ENCODE measurements around the gene CACNA1H. TPM values are rescaled to one million over a fixed set of nuclear protein-coding genes. Genes with fewer than 3 reads are reported as not detected.

Gene CACNA1H
- total and polyA plus RNA-seq, 2 of the 8 experiments (the other 6 are each of a cell fraction or from before 2014, with no cell fraction given), result 14.0 to 28.7 TPM

GRCh38 chr16:1174477-1175357 is 21.8 kb downstream of the CACNA1H start:
- no peak for FAIRE-seq
- H3K4me1 ChIP-seq (replicated peaks in 1 of 4; ENCODE audit: control insufficient read depth in 3 of 4, insufficient read depth in 4 of 4, low read length in 3 of 4), result peaks cover 0 to 4% (median under 1%) of the 10 kb centered on the region in 4 experiments; a peak in 1 of 7 replicates
- no peak overlapping the region for H3K4me2 ChIP-seq (ENCODE audit: insufficient read depth in 1 of 2, low read depth in 2 of 2, low read length in 2 of 2)
- TF ChIP-seq ZNF274 (IDR thresholded peaks at IDR 0.05; ENCODE audit: borderline replicate concordance, extremely low read depth, low read length) (no peak), HDAC2 (IDR thresholded peaks at IDR 0.05; ENCODE audit: borderline replicate concordance in 1 of 2, low read depth in 2 of 2, low read length in 2 of 2) (no peak), SUZ12 (IDR thresholded peaks at IDR 0.05; ENCODE audit: low read length) (no peak), TCF12 (IDR thresholded peaks at IDR 0.05; ENCODE audit: low read depth, low read length) (no peak), SIRT6 (IDR thresholded peaks at IDR 0.05; ENCODE audit: low read length) (no peak)

More at GRCh38 chr16:1174477-1175357, 21.8 kb downstream of the CACNA1H start:
- H2AK5ac ChIP-seq (ENCODE audit: low read depth, low read length), result no peak overlapping the region
- H3K9ac ChIP-seq (replicated peaks in 1 of 4; ENCODE audit: extremely low read depth in 1 of 4, low read depth in 3 of 4, low read length in 3 of 4), result no peak overlapping the region
- no peak overlapping the region for H4K91ac ChIP-seq (replicated peaks; ENCODE audit: insufficient read length, low read length)
- no peak overlapping the region for H2BK120ac ChIP-seq (replicated peaks; ENCODE audit: low read depth, low read length)
- no peak overlapping the region for H2BK20ac ChIP-seq (ENCODE audit: low read length)
- H3K23ac ChIP-seq (ENCODE audit: insufficient read length), result no peak overlapping the region
- peaks cover 6% of the 10 kb centered on the region for H3K79me1 ChIP-seq (ENCODE audit: low read depth, low read length)
- H3K27ac ChIP-seq (ENCODE audit: low read depth, low read length), result no peak overlapping the region
- no peak overlapping the region for H2BK12ac ChIP-seq (ENCODE audit: low read depth, low read length)
- no peak overlapping the region for H3K14ac ChIP-seq (ENCODE audit: insufficient read length)
- no peak overlapping the region for H2AFZ ChIP-seq (ENCODE audit: low read length)
- CTCF ChIA-PET (ENCODE audit: partially characterized antibody), result interaction anchor here (0.7 to 0.8 kb wide), 2 partner anchors 49 to 58 kb away, joined by 3 to 4 read pairs; no protein-coding TSS in a partner anchor
- H2BK15ac ChIP-seq (ENCODE audit: low read length), result no peak overlapping the region
- H3K79me2 ChIP-seq (ENCODE audit: control insufficient read depth in 1 of 2, insufficient read depth in 2 of 2, low read length in 2 of 2), result peaks cover 0 to 3% of the 10 kb centered on the region in 2 experiments; a peak in 1 of 4 replicates
- H3K23me2 ChIP-seq (ENCODE audit: low read depth, low read length), result no peaks in the 10 kb centered on the region
- H3K4ac ChIP-seq (replicated peaks; ENCODE audit: insufficient read length, low read depth, low read length), result no peak overlapping the region
- H3K36me3 ChIP-seq (ENCODE audit: control insufficient read depth in 2 of 4, insufficient read depth in 4 of 4, low read length in 3 of 4), result no peaks in the 10 kb centered on the region
- DNase-seq (ENCODE audit: low read depth in 1 of 2, low spot score in 2 of 2), result no peak
- no peak overlapping the region for H3K18ac ChIP-seq (ENCODE audit: extremely low read depth, low read length)
- H4K5ac ChIP-seq (ENCODE audit: insufficient read length, low read depth, low read length), result no peak overlapping the region
- H3K56ac ChIP-seq (replicated peaks; ENCODE audit: insufficient read length, low read depth, low read length), result no peak overlapping the region
- no peaks in the 10 kb centered on the region for H3K9me3 ChIP-seq (ENCODE audit: insufficient read depth in 2 of 2, low read depth in 1 of 2, low read length in 1 of 2)
- peaks cover 7 to 20% of the 10 kb centered on the region in 2 experiments for H4K20me1 ChIP-seq (replicated peaks in 1 of 2; ENCODE audit: control insufficient read depth in 1 of 2, insufficient read depth in 2 of 2, low read length in 2 of 2)
- H3K27me3 ChIP-seq (replicated peaks in 1 of 4; ENCODE audit: control insufficient read depth in 3 of 4, extremely low read depth in 1 of 4, insufficient read depth in 3 of 4, low read length in 3 of 4), result no peaks in the 10 kb centered on the region
- 92% methylated on average over 16 of the region's 38 CpGs; no CpG with 5 or more reads in 1 of the 2 experiments for WGBS, 2 experiments (ENCODE audit: extremely low coverage in 1 of 2, insufficient coverage in 1 of 2, insufficient read length in 1 of 2, insufficient replicate concordance in 2 of 2, low coverage in 1 of 2, low lambda C conversion rate in 2 of 2, missing lambda C conversion rate in 1 of 2)
- POLR2A ChIA-PET (ENCODE audit: partially characterized antibody), result interaction anchor here (0.7 kb wide), 1 partner anchor 161 kb away, joined by 3 read pairs; no protein-coding TSS in a partner anchor
- no peak overlapping the region for H2BK5ac ChIP-seq (ENCODE audit: low read depth, low read length)
- no peak overlapping the region for H4K8ac ChIP-seq (ENCODE audit: extremely low read depth, insufficient read depth, low read length)
- no peak overlapping the region for H3K4me3 ChIP-seq (ENCODE audit: extremely low read depth in 1 of 4, insufficient read depth in 2 of 4, low read depth in 3 of 4, low read length in 4 of 4)
